DOHH2 (cell line): ENCODE data around the gene SSTR5.

Source experiments
- H3F3A ChIP-seq: fragments of 200-600 bp; sonication (generic), shearing (Covaris generic); 2 replicates; pipeline ENCODE4 v1.6.0; 2016; ENCODE audit warnings: antibody characterized with exemption, mild to moderate bottlenecking; ENCODE audit not compliant: control insufficient read depth, insufficient read depth
- H3K27ac ChIP-seq: fragments of 200-600 bp; sonication (generic); 2 replicates; pipeline ENCODE4 v1.5.1; 2014; ENCODE audit warnings: low read depth, mild to moderate bottlenecking, low read length, moderate library complexity
- H3K27me3 ChIP-seq: fragments of 200-600 bp; sonication (generic); 2 replicates; pipeline ENCODE4 v1.6.1; 2014; ENCODE audit warnings: mild to moderate bottlenecking, low read length, mixed read lengths; ENCODE audit not compliant: control insufficient read depth
- H3K36me3 ChIP-seq: fragments of 200-600 bp; sonication (generic); 2 replicates; pipeline ENCODE4 v1.6.1; 2014; ENCODE audit warnings: mild to moderate bottlenecking, low read length, moderate library complexity, mixed read lengths; ENCODE audit not compliant: control insufficient read depth
- H3K4me1 ChIP-seq: fragments of 200-600 bp; sonication (generic); 2 replicates; pipeline ENCODE4 v1.6.1; 2014; ENCODE audit warnings: mild to moderate bottlenecking, low read length, mixed read lengths; ENCODE audit not compliant: control insufficient read depth
- H3K4me2 ChIP-seq: fragments of 200-600 bp; sonication (generic); 2 replicates; pipeline ENCODE4 v1.6.0; 2014; ENCODE audit warnings: mild to moderate bottlenecking, low read length, moderate library complexity
- H3K4me3 ChIP-seq: fragments of 200-600 bp; sonication (generic); 2 replicates; pipeline ENCODE4 v1.5.1; 2014; ENCODE audit warnings: mild to moderate bottlenecking, low read length, mixed read lengths
- H3K79me2 ChIP-seq: fragments of 200-600 bp; sonication (generic); 2 replicates; pipeline ENCODE4 v1.6.1; 2014; ENCODE audit warnings: mild to moderate bottlenecking, low read length, mixed read lengths; ENCODE audit not compliant: control insufficient read depth
- H3K9me2 ChIP-seq: fragments of 200-600 bp; sonication (generic); replicated peaks from 2 replicates; pipeline ENCODE4 v1.6.1; 2014; ENCODE audit warnings: mild to moderate bottlenecking, low read length, mixed read lengths; ENCODE audit not compliant: control insufficient read depth
- H3K9me3 ChIP-seq: fragments of 200-600 bp; sonication (generic); 2 replicates; pipeline ENCODE4 v1.6.1; 2014; ENCODE audit warnings: antibody characterized with exemption, low read length, mixed read lengths; ENCODE audit not compliant: control insufficient read depth, insufficient read depth
- H4K20me1 ChIP-seq: fragments of 200-600 bp; sonication (generic); 2 replicates; pipeline ENCODE4 v1.6.0; 2014; ENCODE audit warnings: low read depth, mild to moderate bottlenecking, antibody characterized with exemption, low read length, moderate library complexity; ENCODE audit not compliant: control insufficient read depth, insufficient read depth
- EZH2phosphoT487 ChIP-seq: fragments of 200-600 bp; sonication (generic); IDR thresholded peaks from 2 replicates; pipeline ENCODE4 v1.6.1; 2017; ENCODE audit warnings: borderline replicate concordance, mild to moderate bottlenecking, antibody characterized with exemption, low read length, moderate library complexity, mixed read lengths
- TF ChIP-seq, protein P1 (sequence below): fragments of 200-600 bp; sonication (generic); IDR thresholded peaks from one replicate; pipeline ENCODE4 v1.5.1; 2014; ENCODE audit warnings: antibody characterized with exemption, mild to moderate bottlenecking, low read depth, low read length; ENCODE audit not compliant: poor library complexity, severe bottlenecking

Gene SSTR5

GRCh38 chr16:1028056-1028455 lies 44.5 kb upstream of the SSTR5 start:
- Histone ChIP-seq H3K9me3 (no peaks in the 10 kb centered on the region), H3K4me2 (no peak overlapping the region), H3K27me3 (no peaks in the 10 kb centered on the region), H3K9me2 (no peaks in the 10 kb centered on the region), H3K27ac (no peak overlapping the region), H4K20me1 (no peaks in the 10 kb centered on the region), H3K79me2 (no peaks in the 10 kb centered on the region), H3K36me3 (no peaks in the 10 kb centered on the region), H3K4me3 (no peak overlapping the region), H3F3A (no peaks in the 10 kb centered on the region), H3K4me1 (no peaks in the 10 kb centered on the region)
- TF ChIP-seq EZH2phosphoT487, result no peak
- TF ChIP-seq, protein P1, sequence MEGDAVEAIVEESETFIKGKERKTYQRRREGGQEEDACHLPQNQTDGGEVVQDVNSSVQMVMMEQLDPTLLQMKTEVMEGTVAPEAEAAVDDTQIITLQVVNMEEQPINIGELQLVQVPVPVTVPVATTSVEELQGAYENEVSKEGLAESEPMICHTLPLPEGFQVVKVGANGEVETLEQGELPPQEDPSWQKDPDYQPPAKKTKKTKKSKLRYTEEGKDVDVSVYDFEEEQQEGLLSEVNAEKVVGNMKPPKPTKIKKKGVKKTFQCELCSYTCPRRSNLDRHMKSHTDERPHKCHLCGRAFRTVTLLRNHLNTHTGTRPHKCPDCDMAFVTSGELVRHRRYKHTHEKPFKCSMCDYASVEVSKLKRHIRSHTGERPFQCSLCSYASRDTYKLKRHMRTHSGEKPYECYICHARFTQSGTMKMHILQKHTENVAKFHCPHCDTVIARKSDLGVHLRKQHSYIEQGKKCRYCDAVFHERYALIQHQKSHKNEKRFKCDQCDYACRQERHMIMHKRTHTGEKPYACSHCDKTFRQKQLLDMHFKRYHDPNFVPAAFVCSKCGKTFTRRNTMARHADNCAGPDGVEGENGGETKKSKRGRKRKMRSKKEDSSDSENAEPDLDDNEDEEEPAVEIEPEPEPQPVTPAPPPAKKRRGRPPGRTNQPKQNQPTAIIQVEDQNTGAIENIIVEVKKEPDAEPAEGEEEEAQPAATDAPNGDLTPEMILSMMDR, result no peak

DNA sequence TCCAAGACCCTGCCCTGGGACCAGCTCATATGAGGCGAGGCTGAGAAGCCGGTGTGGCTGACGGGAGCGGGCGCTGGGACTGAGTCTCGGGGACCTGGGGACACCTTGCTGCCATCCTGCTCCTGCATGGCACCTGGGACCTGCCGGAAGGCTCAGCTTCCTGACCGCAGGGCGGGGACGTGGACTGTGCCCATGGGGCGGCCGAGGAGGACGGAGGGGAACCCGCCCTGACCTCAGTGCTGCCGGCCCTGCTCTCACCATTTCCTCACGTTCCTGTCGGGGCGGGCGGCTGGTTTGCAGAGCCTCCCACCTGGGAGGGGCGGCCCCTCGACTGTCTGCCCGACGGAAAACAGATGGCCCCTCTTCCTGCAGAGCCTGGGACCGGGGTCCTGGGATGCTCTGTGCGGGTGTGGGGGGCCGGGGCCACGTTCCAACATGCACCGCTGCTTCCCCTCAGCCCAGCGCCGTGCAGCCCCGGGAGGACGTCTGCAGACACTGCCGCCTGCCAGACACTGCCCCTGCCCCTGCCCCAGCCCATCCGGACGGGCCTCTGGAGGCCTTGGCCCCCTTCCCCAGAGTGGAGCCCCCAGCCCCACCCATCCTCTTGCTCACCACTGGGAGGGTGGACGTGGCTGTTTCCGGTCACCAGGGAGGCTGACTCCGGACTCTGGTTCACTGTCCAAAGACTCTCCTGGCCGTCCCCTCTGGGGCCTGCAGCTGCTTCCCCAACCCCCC lies 43.9 kb upstream of the SSTR5 start:
- Histone ChIP-seq H4K20me1 (no peaks in the 10 kb centered on the region), H3K4me1 (no peaks in the 10 kb centered on the region), H3K27me3 (no peaks in the 10 kb centered on the region), H3K9me2 (no peaks in the 10 kb centered on the region), H3F3A (no peaks in the 10 kb centered on the region), H3K4me3 (no peak overlapping the region), H3K9me3 (peaks cover 2% of the 10 kb centered on the region; the same call in 1 of the 2 replicates), H3K79me2 (no peaks in the 10 kb centered on the region), H3K36me3 (no peaks in the 10 kb centered on the region), H3K4me2 (no peak overlapping the region), H3K27ac (no peak overlapping the region)
- TF ChIP-seq, protein P1, result no peak
- no peak for TF ChIP-seq EZH2phosphoT487

GRCh38 chr16:1029259-1029545 lies 43.3 kb upstream of the SSTR5 start:
- Histone ChIP-seq H3K9me3 (peaks cover 4% of the 10 kb centered on the region; the same call in 1 of the 2 replicates), H3F3A (no peaks in the 10 kb centered on the region), H3K79me2 (no peaks in the 10 kb centered on the region), H3K4me1 (no peaks in the 10 kb centered on the region), H3K4me3 (no peak overlapping the region), H3K27me3 (no peaks in the 10 kb centered on the region), H3K4me2 (no peak overlapping the region), H3K9me2 (no peaks in the 10 kb centered on the region), H3K36me3 (no peaks in the 10 kb centered on the region), H4K20me1 (no peaks in the 10 kb centered on the region), H3K27ac (no peak overlapping the region)
- TF ChIP-seq EZH2phosphoT487, result no peak
- TF ChIP-seq, protein P1, result no peak
